CD4-positive, alpha-beta T cell treated with Interleukin-15 for 1 hour (primary cell): ENCODE data around the gene KRT81.
"Not testable (repeated sequence)": the region's sequence is repeated elsewhere in the genome, so short reads cannot be mapped to it uniquely, and the experiment has no call there.

Source experiments
- DNase-seq: peaks from one replicate; pipeline ENCODE4 v3.0.0-alpha.2; 2020

KRT81 gene

GRCh38 chr12:52250048-52250990, 41.0 kb downstream of the KRT81 start:
- no peak for DNase-seq

DNA sequence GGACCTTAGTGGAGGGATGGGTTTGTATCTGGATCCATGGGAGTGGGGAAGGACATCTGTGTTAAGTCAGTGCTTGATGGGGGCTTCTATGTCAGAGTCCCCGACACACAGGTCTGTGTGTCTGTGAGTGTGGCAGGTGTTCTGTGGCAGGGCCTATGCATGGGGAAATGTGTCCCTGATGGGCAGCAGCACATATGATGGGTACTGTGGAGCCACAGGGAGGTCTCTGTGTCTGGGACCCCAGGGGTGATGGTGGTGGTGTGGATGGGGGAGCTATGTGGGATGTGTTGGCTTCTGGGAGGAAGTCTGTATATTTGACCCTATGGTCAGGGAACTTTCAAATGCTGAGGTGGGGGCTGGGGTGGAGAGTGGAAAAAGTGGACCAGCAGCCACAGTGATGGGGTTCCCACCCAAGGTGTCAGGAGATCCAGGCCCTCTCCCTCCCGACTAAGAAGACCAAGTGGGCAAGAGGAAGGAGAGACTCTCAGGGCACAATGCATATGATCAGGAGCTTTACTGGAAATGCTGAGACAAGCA, 41.8 kb downstream of the KRT81 start:
- DNase-seq = no peak

GRCh38 chr12:52248541-52249461, 42.5 kb downstream of the KRT81 start:
- DNase-seq = no peak

DNA sequence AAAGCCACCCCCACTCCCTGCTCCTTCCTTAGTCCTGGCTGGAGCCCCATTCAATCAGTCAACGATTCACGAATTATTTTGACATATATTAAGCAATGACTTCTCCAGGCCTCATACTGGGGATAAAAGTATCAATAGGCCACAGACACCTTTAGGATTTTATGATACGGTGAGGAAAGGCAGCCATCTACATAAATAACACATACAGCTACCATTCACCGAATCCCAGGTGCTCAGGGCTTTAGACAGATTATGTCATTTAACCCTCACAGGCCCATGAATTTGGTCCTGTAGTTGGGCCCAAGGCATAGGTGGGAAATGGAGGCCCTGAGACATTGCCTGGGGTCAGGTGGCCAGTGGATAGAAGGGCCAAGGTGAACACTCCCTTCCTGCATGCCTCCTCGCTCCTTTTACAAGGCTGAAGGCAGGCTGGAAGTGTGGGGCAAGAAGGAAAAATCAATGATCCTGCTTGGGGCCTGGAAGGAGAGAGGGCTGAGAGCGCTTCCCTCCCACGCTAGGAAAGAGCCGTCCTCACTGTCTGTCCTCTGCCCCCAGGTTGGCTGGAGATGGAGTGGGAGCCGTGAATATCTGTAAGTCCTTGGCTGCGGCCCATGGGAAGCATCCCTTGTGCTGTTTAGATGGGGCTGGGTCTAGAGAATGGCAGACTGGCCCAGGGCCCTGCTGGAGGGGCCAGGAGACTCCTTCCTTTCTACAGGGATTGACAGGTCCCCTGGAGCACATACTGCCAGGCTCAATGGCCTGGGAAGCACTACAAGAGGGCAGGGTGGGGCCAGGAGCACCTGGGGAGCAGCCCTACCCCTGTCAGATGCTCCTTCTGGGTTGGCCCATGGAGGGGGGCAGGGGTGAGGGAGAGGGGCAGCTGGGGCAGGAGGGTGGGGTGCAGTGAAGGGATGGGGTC, 43.5 kb downstream of the KRT81 start:
- no peak for DNase-seq

DNA sequence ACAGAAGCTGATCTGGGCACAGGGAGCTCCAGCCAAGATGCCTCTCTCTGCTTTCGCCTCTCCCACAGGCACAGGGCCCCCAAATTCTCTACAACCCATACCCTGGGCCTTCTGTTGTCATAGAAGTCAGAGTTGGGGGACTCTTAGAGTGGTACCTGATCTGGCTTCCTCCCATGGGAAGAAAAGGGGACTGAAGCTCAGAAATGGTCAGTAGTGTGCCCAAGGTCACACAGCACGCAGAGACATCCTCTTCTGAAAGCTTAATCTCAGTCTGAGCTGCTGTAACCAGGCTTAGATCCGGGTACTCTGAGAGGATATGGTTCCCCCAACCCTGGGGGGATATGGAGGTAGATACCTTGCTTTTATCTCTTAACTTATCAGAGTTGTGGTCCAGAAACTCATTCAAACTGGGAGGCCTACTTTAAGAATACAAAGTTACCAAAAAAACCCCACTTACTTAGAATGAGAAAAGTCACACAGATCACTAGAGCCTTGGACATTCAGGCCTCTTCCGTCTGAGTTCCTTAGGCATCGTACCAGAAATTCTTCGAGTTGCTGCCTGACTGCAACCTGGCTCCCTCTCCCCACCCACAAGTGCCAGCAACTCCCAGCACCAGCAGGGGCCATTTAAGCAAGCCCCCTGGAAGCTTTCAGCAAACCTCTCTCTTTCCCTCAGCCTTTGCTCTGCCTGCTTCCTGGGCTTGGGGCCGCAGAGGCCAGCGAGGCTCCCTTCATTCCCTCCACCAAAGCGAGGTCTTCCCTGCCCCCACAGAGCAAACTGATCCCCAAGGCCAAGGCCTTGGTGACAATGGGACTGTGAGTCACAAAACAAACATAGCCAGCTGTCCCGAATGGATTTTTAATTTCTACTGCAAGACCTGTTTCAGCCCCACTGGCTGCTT, 44.4 kb downstream of the KRT81 start:
- DNase-seq = no peak

GRCh38 chr12:52245962-52246569, 45.3 kb downstream of the KRT81 start:
- DNase-seq = no peak

DNA sequence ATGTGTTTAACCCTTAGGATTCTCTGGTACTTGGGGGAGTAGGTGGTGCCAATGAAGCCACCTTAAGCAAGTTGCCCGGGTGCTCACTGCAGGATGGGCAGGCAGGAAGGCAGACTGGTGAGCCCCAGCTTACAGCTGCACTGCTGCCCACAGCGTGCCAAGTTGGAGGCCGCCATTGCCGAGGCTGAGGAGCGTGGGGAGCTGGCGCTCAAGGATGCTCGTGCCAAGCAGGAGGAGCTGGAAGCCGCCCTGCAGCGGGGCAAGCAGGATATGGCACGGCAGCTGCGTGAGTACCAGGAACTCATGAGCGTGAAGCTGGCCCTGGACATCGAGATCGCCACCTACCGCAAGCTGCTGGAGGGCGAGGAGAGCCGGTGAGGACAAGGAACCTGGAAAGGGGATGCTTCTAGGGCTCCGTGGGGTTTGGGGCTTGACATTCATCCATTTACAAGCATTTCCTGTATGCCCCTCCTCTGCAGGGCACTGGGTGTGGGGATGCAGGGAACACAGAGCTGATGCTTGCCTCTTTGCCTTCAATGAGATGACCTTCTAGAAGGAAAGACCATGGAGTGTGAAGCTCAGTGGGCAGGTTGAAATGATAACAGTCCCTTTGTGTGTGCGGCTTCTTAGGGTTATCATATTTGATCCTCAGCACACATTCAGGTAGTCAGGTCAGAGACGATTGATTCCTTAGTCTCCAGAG, 45.9 kb downstream of the KRT81 start:
- DNase-seq = no peak

- DNase-seq = no peak
Observed at GRCh38 chr12:52244615-52244994, 46.7 kb downstream of the KRT81 start.

DNA sequence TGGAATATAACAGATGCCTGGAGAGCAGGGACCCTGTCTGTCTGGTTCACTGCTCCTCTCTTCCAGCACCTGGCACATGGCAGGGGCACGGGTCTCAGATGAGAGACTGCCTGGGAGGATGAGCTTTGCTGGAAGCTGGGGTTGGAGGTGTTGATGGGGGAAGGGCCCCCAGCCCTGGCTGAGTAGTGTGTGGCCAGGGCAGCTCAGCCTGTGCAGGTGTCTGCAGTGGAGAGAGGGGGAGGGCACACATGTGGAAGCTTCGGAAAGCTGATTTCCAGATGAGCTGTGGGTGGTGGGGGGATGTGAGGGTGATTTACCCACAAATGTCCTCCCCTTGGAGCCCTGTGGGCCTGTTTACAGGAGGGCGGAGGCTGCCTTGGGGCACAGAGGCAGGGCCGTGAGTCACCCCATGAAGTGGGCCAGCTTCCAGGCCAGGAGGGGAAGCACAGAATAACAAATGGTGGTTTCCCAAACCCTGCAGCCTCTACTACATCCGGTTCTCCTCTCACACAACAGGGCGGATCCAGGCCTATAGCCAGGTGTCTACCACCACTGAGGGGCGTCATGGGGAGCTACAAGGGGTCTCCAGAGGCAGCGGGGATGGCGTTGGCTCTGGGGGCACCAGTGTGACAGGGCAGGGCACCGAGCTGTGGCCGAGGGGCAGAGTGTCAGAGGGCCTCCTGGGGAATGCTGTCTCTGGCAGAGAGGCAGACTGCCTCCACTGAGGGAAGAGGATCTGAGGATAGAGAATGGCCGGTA, 47.3 kb downstream of the KRT81 start:
- peak; percentile 72 for DNase-seq

- DNase-seq = no peak
Observed at GRCh38 chr12:52243259-52243855, 48.0 kb downstream of the KRT81 start.

- no peak for DNase-seq
Observed at GRCh38 chr12:52242442-52243258, 48.7 kb downstream of the KRT81 start.

DNA sequence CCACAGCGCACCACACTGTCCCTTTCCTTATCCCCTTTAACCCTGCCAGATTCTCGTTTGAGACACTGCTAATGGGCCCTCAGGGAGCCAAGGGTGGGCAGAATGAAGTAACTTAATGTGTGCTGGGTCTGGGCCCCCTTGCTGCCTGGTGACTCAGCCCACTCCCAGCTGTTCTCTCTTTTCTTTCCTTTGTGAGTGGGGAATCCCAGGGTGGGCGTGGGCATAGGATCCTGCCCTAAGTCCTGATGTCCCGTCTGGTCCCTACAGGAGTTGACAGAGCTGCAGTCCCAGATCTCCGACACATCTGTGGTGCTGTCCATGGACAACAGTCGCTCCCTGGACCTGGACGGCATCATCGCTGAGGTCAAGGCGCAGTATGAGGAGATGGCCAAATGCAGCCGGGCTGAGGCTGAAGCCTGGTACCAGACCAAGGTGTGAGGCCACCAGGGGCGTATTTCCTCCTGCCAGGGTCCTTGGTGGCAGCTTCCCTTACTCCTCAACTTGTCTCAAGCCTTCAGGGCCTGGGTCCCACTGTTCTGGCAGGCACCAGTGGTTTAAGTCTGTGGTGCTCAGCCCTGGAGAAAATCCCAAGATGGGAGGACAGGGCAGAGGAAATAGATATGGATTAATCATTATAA, 50.0 kb downstream of the KRT81 start:
- DNase-seq = no peak

- not testable (repeated sequence) for DNase-seq
Observed at GRCh38 chr12:52240247-52240646, 51.1 kb downstream of the KRT81 start.

- DNase-seq = no peak
Observed at GRCh38 chr12:52239767-52240166, 51.6 kb downstream of the KRT81 start.

DNA sequence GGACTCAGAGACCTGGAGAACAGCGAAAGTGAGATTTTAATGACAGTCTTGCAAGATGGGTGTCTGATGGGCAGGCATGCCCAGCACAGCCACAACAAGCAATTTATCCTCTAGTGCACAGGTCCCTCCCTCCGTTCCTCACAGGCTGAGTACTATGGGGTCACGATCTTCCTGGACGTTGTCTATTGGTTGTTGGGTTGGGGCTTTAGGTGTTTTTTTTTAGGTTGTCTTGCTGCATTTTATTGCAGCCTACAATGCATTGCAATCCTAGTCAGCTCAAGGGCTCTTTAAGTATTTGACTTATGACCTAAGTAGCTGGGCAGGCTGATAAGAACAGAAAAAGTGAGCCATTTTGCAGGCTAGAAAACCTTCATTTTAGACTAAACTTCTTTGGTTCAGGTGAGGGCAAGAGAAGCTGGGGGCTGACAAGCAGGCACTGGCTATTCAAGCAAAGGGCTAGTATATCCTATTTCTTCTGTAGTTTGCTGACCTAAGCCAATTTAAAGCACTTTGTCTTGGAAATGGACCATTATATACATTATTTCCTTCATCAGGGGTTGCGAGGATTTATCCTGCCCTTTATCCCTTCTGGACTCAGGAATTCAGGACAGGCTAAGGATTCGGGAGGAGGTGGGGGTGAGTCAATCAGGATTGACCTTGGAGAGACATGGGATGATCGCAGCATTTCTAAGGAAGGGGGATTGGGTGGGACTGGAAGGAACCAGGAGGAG, 52.3 kb downstream of the KRT81 start:
- no peak for DNase-seq

- DNase-seq = no peak
Observed at GRCh38 chr12:52238207-52238840, 53.0 kb downstream of the KRT81 start.
